ENCODE measurements around the gene PIP5KL1. TPM values are rescaled to one million over a fixed set of nuclear protein-coding genes. Genes with fewer than 3 reads are reported as not detected.

PIP5KL1 gene
- polyA plus RNA-seq, 3 donors: 0.31 to 0.57 (median 0.39) TPM

DNA sequence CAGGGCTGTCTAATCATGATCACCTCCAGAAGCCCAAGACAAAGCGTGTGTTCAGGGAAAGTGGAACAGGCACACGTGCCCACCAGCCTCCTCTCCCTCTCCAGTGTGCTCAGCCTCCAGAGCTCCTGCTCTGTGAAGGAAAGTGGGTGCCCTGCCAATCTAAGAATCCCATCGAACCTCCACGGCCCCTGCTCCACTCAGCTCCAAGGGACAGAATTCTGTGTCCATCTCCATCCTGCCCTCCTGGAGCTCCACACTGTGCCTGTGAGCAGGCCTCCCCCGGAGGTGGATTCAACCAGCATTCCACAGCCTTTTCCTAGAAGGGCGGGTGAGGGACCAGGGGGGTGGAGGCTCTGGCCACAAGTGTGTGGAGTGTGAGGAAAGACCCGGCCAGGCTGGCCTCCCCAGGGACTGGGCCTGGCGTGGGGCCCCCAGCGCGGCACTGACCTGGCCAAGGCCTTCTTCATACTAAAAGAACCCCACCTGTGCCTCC lies 44.2 kb upstream of the PIP5KL1 start:
- Histone ChIP-seq H4K20me1 (ENCODE audit: insufficient read depth, low read length) (peaks cover 12% of the 10 kb centered on the region), H3K27ac (ENCODE audit: low read depth in 1 of 2, low read length in 2 of 2) (no peak overlapping the region), H3K4me2 (replicated peaks; ENCODE audit: extremely low read depth, low read length, poor library complexity, severe bottlenecking) (no peak overlapping the region), H3K36me3 (replicated peaks in 1 of 2; ENCODE audit: control insufficient read depth in 1 of 2, insufficient read depth in 2 of 2, low read length in 2 of 2) (no peaks in the 10 kb centered on the region), H3K79me2 (ENCODE audit: insufficient read depth, low read length) (no peaks in the 10 kb centered on the region), H3K9me3 (replicated peaks in 1 of 2; ENCODE audit: control insufficient read depth in 1 of 2, insufficient read depth in 1 of 2, low read length in 2 of 2) (no peaks in the 10 kb centered on the region), H3K9ac (ENCODE audit: insufficient read depth, low read length, poor library complexity, severe bottlenecking) (no peak overlapping the region), H3K4me1 (ENCODE audit: control insufficient read depth in 1 of 2, insufficient read depth in 2 of 2, low read length in 2 of 2) (peaks cover 17 to 28% of the 10 kb centered on the region in 2 donors), H3K27me3 (ENCODE audit: control insufficient read depth in 2 of 2, insufficient read depth in 2 of 2, low read length in 2 of 2) (peaks cover 4 to 9% of the 10 kb centered on the region in 2 donors), H2AFZ (ENCODE audit: insufficient read depth, low read depth, low read length, poor library complexity, severe bottlenecking) (no peak overlapping the region), H3K4me3 (replicated peaks in 1 of 3; ENCODE audit: low read depth in 2 of 3, low read length in 3 of 3) (no peak overlapping the region)
- Mint-ChIP-seq H3K27ac (no peak overlapping the region), H3K9me3 (peaks cover 0 to 4% (median 0%) of the 10 kb centered on the region in 7 donors), H3K4me1 (peaks cover 25% of the 10 kb centered on the region), H3K27me3 (ENCODE audit: low read depth in 3 of 3) (peaks cover 11 to 15% (median 12%) of the 10 kb centered on the region in 3 donors), H3K36me3 (peaks cover 0 to 3% of the 10 kb centered on the region in 2 donors), H3K4me3 (no peak overlapping the region)
- TF ChIP-seq, protein P1, sequence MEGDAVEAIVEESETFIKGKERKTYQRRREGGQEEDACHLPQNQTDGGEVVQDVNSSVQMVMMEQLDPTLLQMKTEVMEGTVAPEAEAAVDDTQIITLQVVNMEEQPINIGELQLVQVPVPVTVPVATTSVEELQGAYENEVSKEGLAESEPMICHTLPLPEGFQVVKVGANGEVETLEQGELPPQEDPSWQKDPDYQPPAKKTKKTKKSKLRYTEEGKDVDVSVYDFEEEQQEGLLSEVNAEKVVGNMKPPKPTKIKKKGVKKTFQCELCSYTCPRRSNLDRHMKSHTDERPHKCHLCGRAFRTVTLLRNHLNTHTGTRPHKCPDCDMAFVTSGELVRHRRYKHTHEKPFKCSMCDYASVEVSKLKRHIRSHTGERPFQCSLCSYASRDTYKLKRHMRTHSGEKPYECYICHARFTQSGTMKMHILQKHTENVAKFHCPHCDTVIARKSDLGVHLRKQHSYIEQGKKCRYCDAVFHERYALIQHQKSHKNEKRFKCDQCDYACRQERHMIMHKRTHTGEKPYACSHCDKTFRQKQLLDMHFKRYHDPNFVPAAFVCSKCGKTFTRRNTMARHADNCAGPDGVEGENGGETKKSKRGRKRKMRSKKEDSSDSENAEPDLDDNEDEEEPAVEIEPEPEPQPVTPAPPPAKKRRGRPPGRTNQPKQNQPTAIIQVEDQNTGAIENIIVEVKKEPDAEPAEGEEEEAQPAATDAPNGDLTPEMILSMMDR (IDR thresholded peaks at IDR 0.05): no peak
- DNase-seq: peak in 1 of 3 donors; percentile 2
- intact Hi-C loops (cut with micrococcal nuclease): no loop called here
- 97% methylated on average over 5 of the region's 10 CpGs for WGBS (ENCODE audit: insufficient coverage)

DNA sequence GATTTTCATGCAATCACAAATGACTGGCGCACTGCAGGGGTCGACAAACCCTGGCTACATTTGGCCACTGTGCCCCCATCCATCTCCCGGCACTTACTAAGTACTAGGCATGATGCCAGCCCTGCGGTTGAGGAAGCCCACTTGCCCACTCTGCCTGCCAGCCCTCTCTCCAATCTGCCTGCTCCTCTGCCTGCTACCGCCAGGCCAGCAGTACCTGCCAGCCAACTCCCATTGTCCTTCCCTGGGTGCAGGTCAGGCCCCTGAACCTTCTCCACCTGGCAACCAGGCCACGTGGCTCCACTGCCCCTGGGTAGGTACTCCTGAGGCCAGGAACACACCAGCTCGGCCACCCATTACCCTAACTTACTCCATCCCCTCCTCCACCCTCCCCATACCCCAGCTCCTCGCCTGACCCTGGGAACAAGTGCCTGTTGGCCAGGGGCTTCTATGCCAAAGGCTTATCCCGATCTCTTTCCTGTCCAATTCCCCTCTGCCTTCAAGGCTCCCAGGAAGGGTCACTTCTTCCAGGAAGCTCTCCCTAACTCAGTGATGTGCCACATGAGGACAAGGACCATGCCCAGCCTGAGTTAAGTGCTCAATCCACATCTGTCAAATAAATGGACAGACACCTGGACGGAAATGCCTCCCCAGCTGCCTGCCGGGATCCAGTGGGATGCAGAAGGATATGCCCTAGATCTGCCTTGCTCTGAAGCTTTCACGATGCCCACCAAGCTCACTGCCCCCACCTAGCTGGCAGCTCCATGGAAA lies 43.6 kb upstream of the PIP5KL1 start:
- peaks cover 10 to 21% of the 10 kb centered on the region in 2 donors for H3K4me1 ChIP-seq (ENCODE audit: control insufficient read depth in 1 of 2, insufficient read depth in 2 of 2, low read length in 2 of 2)
- no peak overlapping the region for H3K4me3 ChIP-seq (replicated peaks in 1 of 3; ENCODE audit: low read depth in 2 of 3, low read length in 3 of 3)
- Mint-ChIP-seq H3K27me3 (ENCODE audit: low read depth in 3 of 3) (peaks cover 5 to 9% (median 8%) of the 10 kb centered on the region in 3 donors), H3K36me3 (peaks cover 0 to 2% of the 10 kb centered on the region in 2 donors), H3K4me3 (peak overlapping the region in 1 of 2 donors; percentile 14), H3K9me3 (peaks cover 0 to 2% (median 0%) of the 10 kb centered on the region in 7 donors), H3K27ac (no peak overlapping the region), H3K4me1 (peaks cover 19% of the 10 kb centered on the region)
- H3K79me2 ChIP-seq (ENCODE audit: insufficient read depth, low read length): no peaks in the 10 kb centered on the region
- H4K20me1 ChIP-seq (ENCODE audit: insufficient read depth, low read length): peaks cover 10% of the 10 kb centered on the region
- DNase-seq: no peak
- 75% methylated on average over 10 of the region's 12 CpGs for WGBS (ENCODE audit: insufficient coverage)
- no peak overlapping the region for H3K9ac ChIP-seq (ENCODE audit: insufficient read depth, low read length, poor library complexity, severe bottlenecking)
- no peaks in the 10 kb centered on the region for H3K9me3 ChIP-seq (replicated peaks in 1 of 2; ENCODE audit: control insufficient read depth in 1 of 2, insufficient read depth in 1 of 2, low read length in 2 of 2)
- H3K27me3 ChIP-seq (ENCODE audit: control insufficient read depth in 2 of 2, insufficient read depth in 2 of 2, low read length in 2 of 2): peaks cover 0 to 3% of the 10 kb centered on the region in 2 donors
- H3K36me3 ChIP-seq (replicated peaks in 1 of 2; ENCODE audit: control insufficient read depth in 1 of 2, insufficient read depth in 2 of 2, low read length in 2 of 2): no peaks in the 10 kb centered on the region
- no peak overlapping the region for H3K27ac ChIP-seq (ENCODE audit: low read depth in 1 of 2, low read length in 2 of 2)
- no peak overlapping the region for H2AFZ ChIP-seq (ENCODE audit: insufficient read depth, low read depth, low read length, poor library complexity, severe bottlenecking)
- intact Hi-C loops (cut with micrococcal nuclease): no loop called here
- H3K4me2 ChIP-seq (replicated peaks; ENCODE audit: extremely low read depth, low read length, poor library complexity, severe bottlenecking): no peak overlapping the region
- TF ChIP-seq, protein P1 (IDR thresholded peaks at IDR 0.05): no peak
